Activated CD8-positive, alpha-beta memory T cell treated with anti-CD3 and anti-CD28 coated beads for 4 hours (primary cell): ENCODE measurements around the gene ARID5B.
A peak's percentile ranks its signal among the peaks of the same experiment; 100 is the strongest.

ENCODE experiments used
- DNase-seq, 2 donors: peaks; one replicate each; pipeline ENCODE4 v3.0.0-alpha.2; 2020; ENCODE audit warnings: low read depth in 2 of 2

Gene ARID5B

DNA sequence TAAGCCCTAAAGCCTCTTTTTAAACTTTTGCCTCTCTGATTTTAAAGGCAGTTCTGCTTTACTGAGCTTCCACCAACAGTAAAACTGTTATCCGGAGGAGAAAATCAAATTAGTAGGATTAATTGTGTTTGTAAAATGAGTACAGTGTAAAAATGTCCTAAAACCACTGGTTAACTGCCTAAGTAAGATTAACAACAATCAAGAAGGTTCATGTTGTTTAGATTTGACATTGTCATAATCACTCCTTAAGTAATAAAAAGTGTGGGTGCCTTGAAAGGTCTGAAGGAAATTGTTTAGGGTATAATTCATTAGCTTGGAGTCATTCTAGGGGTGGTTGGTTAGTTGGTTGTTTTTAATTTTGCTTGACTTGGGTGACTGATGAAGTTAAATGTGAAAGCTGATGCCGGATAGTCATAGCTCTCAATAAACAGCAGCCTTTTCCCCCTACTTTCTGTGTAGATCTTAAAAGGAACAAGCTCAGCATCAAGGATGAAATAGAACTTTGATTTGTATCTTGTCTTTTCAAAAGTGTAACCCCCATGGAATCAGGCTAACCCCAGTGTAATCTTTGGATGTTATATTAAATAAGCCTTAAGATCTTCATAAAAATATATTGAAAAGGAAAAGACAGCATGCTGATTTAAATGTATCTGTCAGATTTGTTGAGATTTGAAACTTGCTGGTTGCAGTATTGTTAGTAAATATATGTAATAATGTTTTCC, 148.3 kb downstream of the ARID5B start:
- DNase-seq: no peak

DNA sequence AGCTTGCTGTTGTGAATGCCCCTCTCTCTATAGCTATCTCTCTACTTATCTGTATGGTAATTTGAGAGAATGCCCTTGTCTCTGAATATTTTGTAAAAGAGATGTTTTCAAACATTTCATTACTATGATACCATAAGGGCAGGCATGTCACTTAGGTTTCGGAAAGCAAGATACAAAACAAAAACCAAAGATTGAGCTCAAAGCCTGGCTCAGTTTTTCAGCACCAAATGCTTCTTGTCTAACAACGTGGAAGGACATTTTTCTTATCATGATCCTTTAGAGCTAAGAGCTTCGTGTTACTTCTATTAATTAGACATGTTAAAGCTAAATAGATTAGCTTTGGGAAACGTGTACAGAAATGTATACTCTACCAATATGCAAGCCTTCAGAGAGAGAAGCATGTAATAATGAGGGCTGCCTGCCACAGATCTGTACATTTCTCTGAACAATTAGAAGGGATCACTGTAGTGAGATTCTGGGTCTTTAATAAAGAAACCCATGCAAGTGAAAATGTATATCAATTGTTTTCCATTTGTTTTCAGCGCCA, 148.9 kb downstream of the ARID5B start:
- DNase-seq: no peak

DNA sequence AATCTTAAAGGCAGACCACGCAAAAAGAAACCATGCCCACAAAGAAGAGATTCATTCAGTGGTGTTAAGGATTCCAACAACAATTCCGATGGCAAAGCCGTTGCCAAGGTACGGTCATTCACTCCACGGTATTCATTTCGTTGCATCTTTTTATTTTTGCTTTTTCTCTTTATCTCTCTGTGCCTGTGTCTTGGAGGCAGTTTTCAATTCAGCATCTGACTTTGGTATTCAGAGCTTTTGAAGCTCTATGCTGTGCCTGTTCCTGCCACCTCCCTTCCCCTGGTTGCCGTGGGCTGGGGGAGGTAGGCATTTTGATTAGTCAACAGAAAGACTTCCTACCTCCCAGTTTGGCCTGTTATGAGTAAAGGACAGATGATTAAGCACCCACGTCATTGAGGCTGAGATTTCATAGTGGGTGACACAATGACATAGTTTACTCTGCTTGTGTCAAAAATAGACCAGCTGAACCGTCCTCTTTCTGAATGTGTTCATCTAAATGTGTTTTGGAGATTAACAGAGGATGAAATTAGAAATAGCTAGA, 149.5 kb downstream of the ARID5B start:
- DNase-seq: peak; percentile 40 to 54

DNA sequence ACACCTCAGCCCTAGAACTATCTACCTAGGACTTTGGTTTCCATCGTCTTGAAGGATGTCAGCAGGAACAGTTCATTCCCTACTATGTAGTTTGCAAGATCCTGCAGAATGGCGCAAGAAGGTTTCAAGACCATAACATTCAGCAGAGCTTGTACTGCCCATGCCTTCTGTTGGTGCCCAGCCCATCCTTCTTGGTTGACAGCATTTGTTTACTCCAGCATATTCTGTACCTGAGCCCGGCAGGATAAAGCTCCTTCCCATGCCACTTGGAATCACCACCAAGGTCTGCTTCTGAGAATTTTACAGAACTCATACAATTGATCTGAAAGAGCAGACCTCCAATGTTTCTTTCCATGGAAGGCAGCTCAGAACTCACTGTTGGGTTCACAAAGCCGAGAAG, 150.8 kb downstream of the ARID5B start:
- DNase-seq: no peak

DNA sequence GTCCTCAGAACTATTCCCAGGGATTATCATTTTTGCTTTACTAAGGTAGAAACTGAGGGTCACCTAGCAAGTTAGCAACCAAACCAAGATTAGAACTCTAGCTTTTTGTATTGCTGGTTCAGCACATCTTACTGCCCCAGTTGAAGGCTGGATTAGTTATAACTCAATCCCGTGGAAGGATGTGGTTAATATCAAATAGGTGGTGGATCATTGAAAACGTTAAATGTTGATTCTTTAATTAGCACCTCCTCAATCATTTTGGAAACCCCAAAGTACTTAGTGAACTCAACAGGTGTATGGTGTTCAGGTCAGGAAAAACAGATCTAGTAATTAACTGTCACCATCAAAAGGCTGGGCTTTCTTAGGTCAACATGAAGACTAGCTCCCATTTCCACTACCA, 152.4 kb downstream of the ARID5B start:
- no peak for DNase-seq

DNA sequence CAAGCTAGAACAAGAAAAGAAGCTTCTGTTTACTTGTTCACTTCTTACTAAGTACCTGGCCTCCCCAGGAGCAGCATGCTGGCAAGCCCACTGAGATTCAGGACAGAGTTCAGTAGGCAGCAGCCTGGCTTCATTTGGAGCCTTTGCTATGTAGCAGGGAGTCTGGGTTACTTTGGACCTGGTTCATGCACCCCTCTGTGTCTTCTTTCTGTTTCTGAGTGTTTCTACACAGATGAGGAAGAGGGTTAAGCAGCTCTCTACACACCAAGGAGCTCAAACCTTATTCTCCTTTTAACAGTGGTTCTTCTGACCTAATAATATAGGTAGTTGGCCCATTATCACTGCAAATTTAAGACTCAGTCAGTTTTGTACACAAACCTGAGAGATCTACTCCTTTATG, 152.9 kb downstream of the ARID5B start:
- DNase-seq: no peak

DNA sequence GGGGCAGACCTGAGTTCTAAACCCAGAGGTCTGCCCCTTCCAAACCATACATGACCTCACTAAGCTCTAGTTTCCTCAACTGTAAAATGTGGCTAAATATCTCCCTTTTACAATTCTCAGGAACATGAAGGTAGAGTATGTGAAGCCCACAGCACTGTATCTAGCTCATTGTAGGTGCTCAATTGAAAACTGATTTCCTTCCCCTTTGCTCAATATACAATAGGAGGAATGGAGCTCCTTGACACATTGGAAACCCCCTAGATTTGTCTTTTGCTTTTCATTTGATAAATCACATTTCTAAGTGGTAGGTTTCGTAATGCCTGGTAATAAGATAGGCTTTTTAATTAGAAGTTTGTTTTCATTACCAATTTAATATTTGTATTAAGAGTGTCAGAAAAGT, 153.3 kb downstream of the ARID5B start:
- no peak for DNase-seq

DNA sequence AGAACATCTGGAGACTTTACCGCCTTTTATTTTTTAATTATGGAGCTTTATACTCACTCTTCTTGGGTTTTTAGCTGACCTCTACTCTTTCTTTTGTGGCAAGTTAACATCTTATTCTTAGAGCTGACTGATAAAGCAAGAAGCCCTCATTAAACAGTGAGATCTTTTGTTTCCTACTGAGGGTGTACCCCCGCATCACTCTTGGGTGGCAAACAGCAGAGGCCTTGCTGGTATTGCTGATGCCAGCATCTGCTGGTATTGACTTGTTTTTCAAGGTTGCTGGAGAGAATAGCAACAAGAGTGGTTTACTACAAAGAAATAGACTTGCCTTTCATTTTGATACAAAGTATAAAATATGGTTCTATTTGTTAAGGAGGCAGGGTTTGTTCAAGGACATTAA, 154.7 kb downstream of the ARID5B start:
- no peak for DNase-seq

DNA sequence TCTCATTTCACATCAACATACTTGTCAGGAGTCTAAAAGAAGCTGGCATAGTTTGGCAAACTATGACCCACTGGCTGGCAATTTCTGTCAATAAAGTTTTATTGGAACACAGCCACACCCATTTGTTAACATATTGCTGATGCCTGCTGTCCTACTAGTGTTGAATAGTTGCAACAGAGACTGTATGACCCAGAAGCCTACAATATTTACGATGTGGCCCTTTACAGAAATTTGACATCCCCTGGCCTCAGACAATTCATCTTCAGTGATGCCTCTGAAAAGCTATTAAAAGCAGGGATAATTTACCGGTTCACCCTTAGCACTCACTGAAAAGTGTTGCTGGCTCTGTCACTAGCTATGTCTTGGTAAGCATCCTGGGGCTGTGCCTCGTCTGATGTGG, 155.2 kb downstream of the ARID5B start:
- DNase-seq: no peak

DNA sequence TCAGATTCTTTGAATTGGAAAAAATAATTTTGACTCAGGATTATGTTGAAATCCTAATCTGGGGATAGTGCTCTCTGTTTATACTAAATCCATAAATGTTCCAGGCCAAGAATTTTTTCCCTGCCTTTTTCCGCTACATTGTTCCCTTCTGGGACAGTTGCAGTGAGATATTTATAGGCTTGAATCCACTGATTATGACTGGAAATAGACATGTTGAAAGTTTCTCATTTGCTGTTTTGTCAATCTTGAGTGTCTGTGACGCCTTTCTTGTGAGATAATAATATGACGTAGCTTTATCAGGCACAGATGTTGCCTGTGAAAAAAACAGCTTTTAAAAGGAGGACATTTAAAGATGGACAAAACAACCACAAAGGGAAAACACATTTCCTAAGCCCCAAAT, 155.9 kb downstream of the ARID5B start:
- DNase-seq: no peak

DNA sequence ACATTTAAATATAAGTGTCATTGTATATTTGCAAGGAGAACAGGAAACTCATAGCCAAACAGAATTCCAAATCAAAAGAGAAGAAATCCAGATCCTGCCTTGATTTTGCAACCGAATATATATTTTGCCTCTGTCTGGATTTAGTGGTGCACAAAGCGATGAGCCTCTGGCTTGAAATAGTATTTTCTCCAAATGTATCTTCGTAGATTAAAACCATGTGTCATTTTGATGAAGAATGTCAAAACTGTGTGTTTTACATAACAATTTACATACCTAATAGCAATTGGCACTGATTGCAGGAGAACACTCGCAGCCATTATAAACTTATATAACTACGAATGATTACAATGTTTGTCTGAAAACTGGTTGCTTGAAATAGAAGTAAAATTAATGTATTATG, 156.4 kb downstream of the ARID5B start:
- DNase-seq: no peak

DNA sequence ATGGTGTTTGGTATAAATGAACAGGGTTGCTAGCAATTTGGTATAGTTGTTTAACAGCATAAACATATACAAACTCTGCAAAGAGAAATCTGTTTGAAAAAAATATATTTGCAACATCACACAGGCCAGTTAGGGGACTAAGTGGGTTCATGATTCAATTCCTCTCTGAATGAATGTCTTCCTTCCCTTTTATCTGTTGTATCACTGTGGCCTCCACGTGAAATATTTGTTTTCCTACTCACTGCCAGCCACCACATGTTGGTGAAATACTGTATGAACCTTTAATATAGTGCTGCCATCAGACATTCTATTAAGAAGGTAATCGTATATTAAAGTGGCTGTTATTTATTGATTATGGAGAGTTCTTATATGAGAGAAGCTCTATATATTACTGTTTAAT, 157.0 kb downstream of the ARID5B start:
- DNase-seq: no peak

DNA sequence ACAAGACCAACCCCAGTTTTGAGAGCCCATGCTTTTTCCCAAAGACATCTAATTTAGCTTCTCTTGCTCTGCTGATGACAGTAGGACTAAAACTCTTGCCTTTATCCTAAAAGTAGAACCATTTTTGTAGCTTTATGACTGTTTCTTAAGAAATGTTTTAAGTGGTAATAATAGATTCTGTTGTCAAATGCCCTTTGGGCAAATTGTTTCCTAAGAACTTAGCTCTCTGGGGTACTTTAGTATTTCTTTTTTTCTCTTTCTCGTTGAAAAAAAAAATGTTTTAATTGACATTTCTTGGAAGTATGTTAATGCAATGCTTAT, 157.4 kb downstream of the ARID5B start:
- DNase-seq: no peak

DNA sequence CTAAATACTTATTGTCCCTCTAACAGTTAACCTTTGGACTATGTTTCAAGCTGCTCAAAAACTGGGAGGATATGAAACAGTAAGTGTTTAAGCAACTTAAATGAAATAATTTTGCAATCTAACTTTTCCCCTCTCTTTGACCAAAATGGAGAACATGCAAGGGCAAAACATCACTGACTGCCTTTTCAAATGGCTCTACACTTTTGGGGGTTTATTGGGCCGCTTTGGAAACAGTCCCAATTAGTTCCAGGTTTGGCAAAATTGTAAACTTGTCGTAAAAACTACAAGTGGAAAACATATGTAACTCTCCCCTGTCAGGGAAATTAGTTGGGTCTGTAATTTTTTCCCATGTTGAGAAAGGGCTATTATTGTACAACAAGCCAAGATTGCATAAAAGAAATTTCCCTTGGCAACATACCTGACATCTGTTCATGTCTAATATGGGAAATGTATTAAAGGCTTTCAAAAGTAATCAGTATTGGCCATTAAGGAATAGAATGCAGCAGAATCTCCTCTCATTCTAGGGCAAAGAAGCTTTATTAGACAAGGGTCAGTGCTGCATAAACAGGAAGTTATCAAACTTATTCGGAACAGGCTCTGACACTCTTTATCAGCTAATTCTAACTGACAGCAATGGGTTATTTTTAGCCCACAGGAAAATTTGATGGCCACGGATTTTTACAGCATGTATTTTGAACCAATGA, 157.9 kb downstream of the ARID5B start:
- no peak for DNase-seq

DNA sequence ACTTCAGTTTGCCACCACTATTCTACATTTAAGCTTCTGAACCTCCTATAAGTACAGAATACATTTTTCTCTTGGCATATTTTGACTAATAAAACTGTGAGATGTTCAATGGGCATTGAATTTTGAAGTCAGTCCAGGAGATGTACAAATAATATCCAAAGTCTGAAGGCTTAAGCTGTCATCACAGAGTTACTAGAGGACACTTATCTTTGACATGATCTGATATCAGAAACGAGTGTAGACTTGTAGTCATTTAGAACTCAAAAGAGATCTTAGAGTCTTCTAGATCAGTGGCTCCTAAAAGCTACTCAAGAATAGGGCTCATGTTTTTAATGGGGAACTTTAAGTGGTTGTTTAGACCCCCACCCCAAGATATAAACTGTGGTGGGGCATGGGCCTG, 160.5 kb downstream of the ARID5B start:
- DNase-seq: no peak

DNA sequence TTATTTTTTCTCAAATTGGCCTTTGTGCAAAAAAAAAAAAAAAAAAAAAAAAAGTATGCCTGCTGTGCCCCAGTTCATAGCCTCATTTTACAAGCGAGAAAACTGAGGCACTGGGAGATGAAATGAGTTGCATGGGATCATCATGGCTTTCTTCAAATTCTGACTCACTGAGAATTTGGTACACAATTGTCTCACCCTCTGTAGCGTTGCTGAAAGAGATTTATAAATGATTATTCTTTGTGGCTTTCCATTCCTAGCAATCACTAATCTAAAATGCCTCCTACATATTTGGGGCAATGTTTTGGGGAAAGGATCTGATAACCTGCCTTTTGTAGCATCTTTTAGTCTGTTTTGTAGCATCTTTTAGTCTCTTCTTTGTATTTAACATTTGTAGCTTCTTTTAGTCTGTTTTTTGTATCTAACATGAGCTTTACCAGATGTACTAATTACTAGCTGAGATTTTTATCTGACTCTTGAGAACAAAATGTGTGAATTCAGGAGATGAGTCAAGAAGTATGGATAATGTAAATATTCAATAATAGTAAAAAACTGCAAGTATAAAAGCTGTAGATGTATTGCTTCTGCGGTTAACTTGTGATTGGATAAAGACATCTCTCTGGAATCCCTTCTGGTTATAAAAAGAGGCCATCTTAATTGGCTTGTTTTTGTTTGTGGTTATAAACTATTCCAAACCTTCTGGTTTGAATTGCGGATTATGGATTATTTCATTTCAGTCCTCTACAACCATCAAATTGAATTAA, 161.4 kb downstream of the ARID5B start:
- DNase-seq: no peak

DNA sequence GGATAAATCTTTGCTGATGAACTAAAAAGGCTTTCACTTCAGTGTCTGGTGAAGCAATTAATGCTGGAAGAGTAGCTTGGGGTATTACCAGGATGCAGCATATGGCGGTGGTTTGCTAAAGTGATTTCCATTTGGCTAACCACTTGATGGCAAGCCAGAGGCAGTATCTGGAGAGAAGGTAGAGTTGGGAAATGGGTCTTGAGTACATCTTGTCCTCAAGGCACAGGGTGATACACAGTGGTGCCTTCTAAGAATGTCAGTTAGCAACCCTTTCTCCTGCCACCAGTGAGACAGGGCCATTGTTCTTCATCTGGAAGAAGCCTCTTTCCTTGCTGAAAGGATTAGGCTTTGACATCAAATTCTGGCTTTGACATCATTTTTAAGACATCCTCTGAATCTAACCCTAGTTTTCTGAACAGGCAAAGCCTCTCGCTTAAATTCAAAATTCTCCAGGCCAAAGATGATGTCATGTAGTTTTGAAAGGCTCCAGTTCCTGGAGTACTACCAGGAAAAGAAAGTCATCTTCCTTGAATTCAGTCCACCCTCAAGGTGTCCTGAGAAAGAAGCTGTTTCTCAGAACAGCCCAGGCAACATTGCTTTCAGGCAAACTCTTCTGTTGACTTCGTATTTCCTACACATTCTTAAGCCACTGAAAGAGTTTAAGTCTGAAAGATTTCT, 162.4 kb downstream of the ARID5B start:
- DNase-seq: no peak

DNA sequence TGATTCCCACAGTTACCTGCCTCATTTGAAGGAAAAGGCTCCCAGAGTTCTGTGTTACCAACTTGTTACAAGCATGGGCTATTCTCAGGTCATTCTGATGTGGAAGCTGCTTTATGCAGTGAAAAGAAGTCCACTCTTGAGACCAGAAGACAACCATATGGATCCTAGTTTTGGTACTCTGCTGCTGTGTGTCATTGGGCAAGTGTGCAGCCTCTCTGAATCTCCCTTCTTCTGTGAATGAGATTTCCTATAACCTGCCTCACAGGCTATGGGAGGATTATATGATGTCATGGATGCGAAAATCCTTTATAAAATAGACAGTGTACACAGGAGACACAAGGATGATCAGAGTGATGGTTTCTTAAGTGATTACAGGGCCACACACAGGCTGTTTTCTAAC, 166.1 kb downstream of the ARID5B start:
- DNase-seq: no peak

DNA sequence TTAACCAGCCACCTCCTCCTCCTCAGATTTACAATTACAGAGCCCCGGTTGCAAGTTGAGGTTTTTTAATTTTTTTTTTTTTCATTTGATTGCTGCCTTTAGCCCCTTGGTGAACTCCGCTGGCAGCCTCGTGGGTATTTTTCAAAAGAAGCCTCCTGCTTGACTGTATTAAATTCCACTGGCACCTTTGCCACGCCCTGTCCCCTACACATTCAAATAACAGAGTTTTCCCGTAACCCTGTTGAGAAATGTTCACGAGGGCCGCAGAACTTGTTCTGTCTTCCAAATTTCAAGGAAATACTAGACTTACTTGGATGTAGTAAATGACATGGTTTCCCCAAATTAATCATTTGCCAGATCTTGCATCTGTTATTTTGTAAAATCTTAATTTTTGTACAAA, 167.0 kb downstream of the ARID5B start:
- DNase-seq: no peak

DNA sequence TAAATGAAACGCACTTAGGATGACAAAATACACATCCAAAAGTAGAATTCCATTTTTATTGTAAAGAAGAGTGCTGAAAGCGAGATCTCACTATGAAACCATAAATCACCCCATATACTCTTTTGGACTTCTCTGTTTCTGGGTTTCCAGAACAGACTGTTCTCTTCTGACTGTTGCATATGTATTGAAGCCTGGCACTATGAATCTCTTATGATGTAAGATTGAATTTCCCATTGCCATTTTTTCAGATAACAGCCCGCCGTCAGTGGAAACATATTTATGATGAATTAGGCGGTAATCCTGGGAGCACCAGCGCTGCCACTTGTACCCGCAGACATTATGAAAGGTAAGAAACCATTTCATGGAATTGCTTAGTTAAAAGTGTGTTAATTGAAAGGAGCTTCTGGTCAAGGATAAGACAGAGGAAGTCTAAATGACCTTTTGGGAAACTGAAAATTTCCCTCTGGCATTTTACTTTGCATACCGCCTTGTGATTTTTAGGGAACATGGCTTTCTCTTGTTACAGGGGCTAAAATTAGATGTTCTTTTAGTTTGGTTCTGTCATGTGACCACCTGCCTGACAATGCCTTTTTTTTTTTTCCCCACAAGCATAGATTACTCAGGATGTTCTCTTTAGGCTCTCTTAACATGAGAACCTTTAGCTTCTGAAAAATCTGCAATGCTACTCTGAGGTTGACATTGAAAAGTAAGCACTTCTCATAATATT, 168.1 kb downstream of the ARID5B start:
- DNase-seq: no peak

DNA sequence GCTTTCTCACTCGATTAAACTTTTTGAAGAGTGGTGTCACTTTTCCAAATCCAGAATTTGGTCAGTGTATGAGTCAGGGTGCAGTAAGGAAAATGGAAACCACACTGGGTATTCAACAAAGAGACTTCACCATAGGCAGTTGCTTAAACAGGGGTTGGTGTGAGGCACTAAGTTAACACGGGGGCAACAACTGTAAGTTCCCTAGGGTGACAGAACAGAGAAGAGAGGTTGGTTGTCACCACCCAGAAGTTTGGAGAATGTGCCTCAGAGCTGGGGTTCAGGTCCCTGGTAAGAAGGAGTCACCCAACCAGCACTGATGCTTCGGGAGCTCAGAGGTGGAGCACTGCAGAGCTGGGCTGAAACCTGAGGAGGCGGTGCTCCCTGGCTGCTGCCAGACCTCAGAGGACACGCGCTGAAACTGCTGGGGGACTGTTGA, 170.4 kb downstream of the ARID5B start:
- DNase-seq: no peak
